ENCODE measurements around the gene BDKRB2.

Gene BDKRB2

GRCh38 chr14:96201965-96202364, 2.7 kb upstream of the BDKRB2 start:
- DNase-seq = no peak

- DNase-seq = no peak
Observed at GRCh38 chr14:96202441-96203094, 2.1 kb upstream of the BDKRB2 start.

- DNase-seq = no peak
Observed at GRCh38 chr14:96203116-96203515, 1.5 kb upstream of the BDKRB2 start.

- no peak for DNase-seq
Observed at GRCh38 chr14:96203635-96204034, 1.0 kb upstream of the BDKRB2 start.

- DNase-seq = no peak
Observed at GRCh38 chr14:96205059-96205977, 679 bp downstream of the BDKRB2 start.

GRCh38 chr14:96205978-96206360, 1.3 kb downstream of the BDKRB2 start:
- DNase-seq = peak; percentile 18

GRCh38 chr14:96206461-96206860, 1.8 kb downstream of the BDKRB2 start:
- DNase-seq = no peak

- DNase-seq = no peak
Observed at GRCh38 chr14:96207686-96208085, 3.0 kb downstream of the BDKRB2 start.

GRCh38 chr14:96208739-96209138, 4.1 kb downstream of the BDKRB2 start:
- no peak for DNase-seq

- no peak for DNase-seq
Observed at GRCh38 chr14:96212140-96212539, 7.5 kb downstream of the BDKRB2 start.

- no peak for DNase-seq
Observed at GRCh38 chr14:96212896-96213295, 8.3 kb downstream of the BDKRB2 start.

- DNase-seq = no peak
Observed at GRCh38 chr14:96213871-96214465, 9.3 kb downstream of the BDKRB2 start.

- no peak for DNase-seq
Observed at GRCh38 chr14:96214793-96215192, 10.2 kb downstream of the BDKRB2 start.

- DNase-seq = no peak
Observed at GRCh38 chr14:96215452-96216244, 11.0 kb downstream of the BDKRB2 start.

GRCh38 chr14:96216627-96217026, 12.0 kb downstream of the BDKRB2 start:
- DNase-seq = no peak

- no peak for DNase-seq
Observed at GRCh38 chr14:96217376-96217913, 12.8 kb downstream of the BDKRB2 start.

GRCh38 chr14:96221109-96221650, 16.5 kb downstream of the BDKRB2 start:
- no peak for DNase-seq

GRCh38 chr14:96221841-96222240, 17.2 kb downstream of the BDKRB2 start:
- DNase-seq = no peak

- DNase-seq = no peak
Observed at GRCh38 chr14:96224480-96225096, 19.9 kb downstream of the BDKRB2 start.

- DNase-seq = no peak
Observed at GRCh38 chr14:96225213-96225612, 20.6 kb downstream of the BDKRB2 start.

- DNase-seq = peak; percentile 81
Observed at GRCh38 chr14:96225745-96226151, 21.1 kb downstream of the BDKRB2 start.

- no peak for DNase-seq
Observed at GRCh38 chr14:96227428-96227827, 22.8 kb downstream of the BDKRB2 start.

Data from fibroblast of skin of right quadriceps (primary cell).